OCI-LY7 (cell line): ENCODE data around the gene TRAPPC10. TPM values are rescaled to one million over a fixed set of nuclear protein-coding genes. Genes with fewer than 3 reads are reported as not detected.

ENCODE experiments used
- BruUV-seq: library from RNA; stranded (reverse); fragments of 400-500 nt; replicated peaks from 2 replicates; lab custom pipeline; 2021; lab: Mats Ljungman, UMichigan
- CTCF ChIA-PET: fragments of 300-600 bp; sonication (Branson Sonifier 250); formaldehyde crosslinking; loops from one replicate; lab custom pipeline; 2022; ENCODE audit warnings: antibody characterized with exemption; ENCODE audit not compliant: unreplicated experiment; lab: Charles Lee
- POLR2A ChIA-PET: fragments of 300-600 bp; sonication (Branson Sonifier 250); formaldehyde crosslinking; loops from one replicate; lab custom pipeline; 2022; ENCODE audit warnings: antibody characterized with exemption; lab: Charles Lee
- DNase-seq: peaks from one replicate; pipeline ENCODE4 v3.0.0-alpha.2; 2015; ENCODE audit warnings: low spot score
- H2AFZ ChIP-seq: fragments of 200-600 bp; sonication (generic), shearing (Covaris generic); 2 replicates; pipeline ENCODE4 v1.6.1; 2014; ENCODE audit warnings: mild to moderate bottlenecking, antibody characterized with exemption, low read length, moderate library complexity
- H3K27ac ChIP-seq: fragments of 200-600 bp; sonication (generic); 2 replicates; pipeline ENCODE4 v1.5.1; 2014; ENCODE audit warnings: mixed run types, low read depth, mild to moderate bottlenecking, moderate library complexity, low read length, inconsistent platforms; ENCODE audit not compliant: poor library complexity, severe bottlenecking
- H3K36me3 ChIP-seq: fragments of 200-600 bp; sonication (generic); 2 replicates; pipeline ENCODE4 v1.6.1; 2014; ENCODE audit warnings: mild to moderate bottlenecking, antibody characterized with exemption, low read length, moderate library complexity, mixed read lengths; ENCODE audit not compliant: insufficient read depth
- H3K4me1 ChIP-seq: fragments of 200-600 bp; sonication (generic); 2 replicates; pipeline ENCODE4 v1.5.1; 2014; ENCODE audit warnings: mild to moderate bottlenecking, low read length; ENCODE audit not compliant: insufficient read depth, poor library complexity, severe bottlenecking
- H3K4me2 ChIP-seq: fragments of 200-600 bp; sonication (generic); 2 replicates; pipeline ENCODE4 v1.6.1; 2014; ENCODE audit warnings: mild to moderate bottlenecking, low read length
- H3K4me3 ChIP-seq: fragments of 200-600 bp; sonication (generic); 2 replicates; pipeline ENCODE4 v1.5.1; 2014; ENCODE audit warnings: mild to moderate bottlenecking, low read depth, low read length; ENCODE audit not compliant: poor library complexity, severe bottlenecking
- H3K79me2 ChIP-seq: fragments of 200-600 bp; sonication (generic); 2 replicates; pipeline ENCODE4 v1.6.1; 2016; ENCODE audit warnings: low read depth, mild to moderate bottlenecking, low read length, moderate library complexity, mixed read lengths; ENCODE audit not compliant: insufficient read depth
- H3K9me2 ChIP-seq: fragments of 200-600 bp; sonication (generic); 2 replicates; pipeline ENCODE4 v1.6.1; 2016; ENCODE audit warnings: mild to moderate bottlenecking, low read length, mixed read lengths; ENCODE audit not compliant: insufficient read depth
- H3K9me3 ChIP-seq: fragments of 200-600 bp; sonication (generic); 2 replicates; pipeline ENCODE4 v1.6.1; 2014; ENCODE audit warnings: mild to moderate bottlenecking, mixed run types, low read length, mixed read lengths
- H4K20me1 ChIP-seq: fragments of 200-600 bp; sonication (generic); 2 replicates; pipeline ENCODE4 v1.6.1; 2014; ENCODE audit warnings: mild to moderate bottlenecking, antibody characterized with exemption, low read length, moderate library complexity, mixed read lengths; ENCODE audit not compliant: insufficient read depth
- EZH2phosphoT487 ChIP-seq: fragments of 200-600 bp; sonication (generic); IDR thresholded peaks from 2 replicates; pipeline ENCODE4 v1.6.1; 2018; ENCODE audit warnings: low read depth, borderline replicate concordance, mild to moderate bottlenecking, mixed run types, antibody characterized with exemption, low read length, moderate library complexity, mixed read lengths
- intact Hi-C: fragments of 100-400 bp; cut with micrococcal nuclease; formaldehyde crosslinking; loops from one replicate; pipeline ENCODE4 v1.10.0; 2022; ENCODE audit not compliant: unreplicated experiment
- total RNA-seq, 2 experiments: library from RNA; depleted of rRNA in 1 of 2; stranded (reverse); fragments of >200 nt in 1 of 2; shearing (Covaris generic) in 1 of 2; gene quantifications; 2 replicates each; pipeline ENCODE4 v1.2.3, GENCODE V29; 2014 to 2022
- TF ChIP-seq, protein P1 (sequence below): fragments of 200-600 bp; sonication (generic); conservative IDR thresholded peaks from 2 replicates; pipeline ENCODE4 v1.5.1; 2014; ENCODE audit warnings: mild to moderate bottlenecking, antibody characterized with exemption, low read length, moderate library complexity, mixed read lengths

Gene TRAPPC10
- total RNA-seq, 2 experiments from 2014 or later = 37.4 to 54.7 TPM

DNA sequence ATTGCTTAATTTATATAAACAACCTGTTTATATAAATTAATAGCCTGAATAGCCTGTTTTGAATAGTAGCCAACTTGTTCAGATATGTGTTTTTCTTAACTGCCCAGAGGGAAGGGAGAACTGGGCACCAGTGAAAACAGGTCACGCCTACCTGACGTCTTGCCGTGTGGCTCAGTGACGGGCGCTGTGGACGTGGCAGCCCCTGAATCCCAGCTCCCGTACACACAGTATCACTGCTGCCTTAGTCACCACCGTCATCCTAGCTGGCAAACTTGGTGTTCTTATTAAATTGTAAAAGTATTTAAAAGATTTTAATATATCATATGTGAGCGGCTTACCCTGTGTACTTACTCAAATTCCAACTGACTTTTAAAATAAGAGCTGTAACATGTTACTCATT is 35.4 kb upstream of the TRAPPC10 start:
- H3K9me3 ChIP-seq = no peaks in the 10 kb centered on the region
- no peaks in the 10 kb centered on the region for H3K9me2 ChIP-seq
- no peak overlapping the region for H3K4me2 ChIP-seq
- no peak for TF ChIP-seq EZH2phosphoT487
- TF ChIP-seq, protein P1, sequence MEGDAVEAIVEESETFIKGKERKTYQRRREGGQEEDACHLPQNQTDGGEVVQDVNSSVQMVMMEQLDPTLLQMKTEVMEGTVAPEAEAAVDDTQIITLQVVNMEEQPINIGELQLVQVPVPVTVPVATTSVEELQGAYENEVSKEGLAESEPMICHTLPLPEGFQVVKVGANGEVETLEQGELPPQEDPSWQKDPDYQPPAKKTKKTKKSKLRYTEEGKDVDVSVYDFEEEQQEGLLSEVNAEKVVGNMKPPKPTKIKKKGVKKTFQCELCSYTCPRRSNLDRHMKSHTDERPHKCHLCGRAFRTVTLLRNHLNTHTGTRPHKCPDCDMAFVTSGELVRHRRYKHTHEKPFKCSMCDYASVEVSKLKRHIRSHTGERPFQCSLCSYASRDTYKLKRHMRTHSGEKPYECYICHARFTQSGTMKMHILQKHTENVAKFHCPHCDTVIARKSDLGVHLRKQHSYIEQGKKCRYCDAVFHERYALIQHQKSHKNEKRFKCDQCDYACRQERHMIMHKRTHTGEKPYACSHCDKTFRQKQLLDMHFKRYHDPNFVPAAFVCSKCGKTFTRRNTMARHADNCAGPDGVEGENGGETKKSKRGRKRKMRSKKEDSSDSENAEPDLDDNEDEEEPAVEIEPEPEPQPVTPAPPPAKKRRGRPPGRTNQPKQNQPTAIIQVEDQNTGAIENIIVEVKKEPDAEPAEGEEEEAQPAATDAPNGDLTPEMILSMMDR = no peak
- H3K36me3 ChIP-seq = no peaks in the 10 kb centered on the region
- no TSS peak for BruUV-seq
- CTCF ChIA-PET = no interaction called here
- H3K79me2 ChIP-seq = no peaks in the 10 kb centered on the region
- POLR2A ChIA-PET = no interaction called here
- DNase-seq = no peak
- no peak overlapping the region for H2AFZ ChIP-seq
- H3K4me1 ChIP-seq = no peaks in the 10 kb centered on the region
- H3K4me3 ChIP-seq = no peak overlapping the region
- intact Hi-C loops = no loop called here
- no peak overlapping the region for H3K27ac ChIP-seq
- no peaks in the 10 kb centered on the region for H4K20me1 ChIP-seq

DNA sequence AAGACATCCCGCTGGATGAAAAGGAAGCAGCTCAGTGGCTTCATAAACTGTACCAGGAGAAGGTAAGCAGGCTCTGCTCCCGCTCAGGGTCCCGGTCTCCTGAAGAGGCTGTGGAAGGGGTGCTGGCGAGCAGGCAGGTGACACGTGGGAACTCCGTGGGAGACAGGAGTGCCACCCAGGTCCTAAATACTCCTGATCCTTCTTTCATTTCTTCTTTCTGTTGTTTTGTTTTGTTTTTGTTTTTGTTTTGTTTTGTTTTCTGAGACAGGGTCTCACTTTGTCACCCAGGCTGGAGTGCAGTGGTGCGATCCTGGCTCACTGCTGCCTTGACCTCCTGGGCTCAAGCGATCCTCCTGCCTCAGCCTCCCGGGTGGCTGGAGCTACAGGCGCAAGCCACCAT is 34.0 kb upstream of the TRAPPC10 start:
- intact Hi-C loops = no loop called here
- H3K4me3 ChIP-seq = no peak overlapping the region
- no peaks in the 10 kb centered on the region for H3K36me3 ChIP-seq
- TF ChIP-seq EZH2phosphoT487 = no peak
- TF ChIP-seq, protein P1 = no peak
- H4K20me1 ChIP-seq = no peaks in the 10 kb centered on the region
- H3K27ac ChIP-seq = no peak overlapping the region
- no peak overlapping the region for H2AFZ ChIP-seq
- no peaks in the 10 kb centered on the region for H3K4me1 ChIP-seq
- DNase-seq = no peak
- POLR2A ChIA-PET = no interaction called here
- no peaks in the 10 kb centered on the region for H3K9me3 ChIP-seq
- no peak overlapping the region for H3K4me2 ChIP-seq
- no peaks in the 10 kb centered on the region for H3K79me2 ChIP-seq
- H3K9me2 ChIP-seq = no peaks in the 10 kb centered on the region
- no TSS peak for BruUV-seq
- CTCF ChIA-PET = no interaction called here

- no TSS peak for BruUV-seq
- no peaks in the 10 kb centered on the region for H3K9me3 ChIP-seq
- no peaks in the 10 kb centered on the region for H3K79me2 ChIP-seq
- intact Hi-C loops = no loop called here
- no peaks in the 10 kb centered on the region for H3K36me3 ChIP-seq
- H3K4me2 ChIP-seq = no peak overlapping the region
- POLR2A ChIA-PET = no interaction called here
- CTCF ChIA-PET = no interaction called here
- no peaks in the 10 kb centered on the region for H3K4me1 ChIP-seq
- H3K27ac ChIP-seq = no peak overlapping the region
- H3K9me2 ChIP-seq = no peaks in the 10 kb centered on the region
- no peaks in the 10 kb centered on the region for H4K20me1 ChIP-seq
- TF ChIP-seq, protein P1 = 0 out of 2 replicates have a peak, but pooled peaks have one; percentile 43
- no peak for TF ChIP-seq EZH2phosphoT487
- no peak overlapping the region for H2AFZ ChIP-seq
- H3K4me3 ChIP-seq = no peak overlapping the region
- no peak for DNase-seq
Observed at GRCh38 chr21:43979654-43980053, 32.5 kb upstream of the TRAPPC10 start.
